AG20443 (cell line): ENCODE data around the gene MORN1.

Source experiments
- DNase-seq: peaks from one replicate; pipeline ENCODE4 v3.0.0; 2012; ENCODE audit warnings: low spot score, mixed read lengths

MORN1 gene

GRCh38 chr1:2289607-2290006, 101.7 kb downstream of the MORN1 start:
- no peak for DNase-seq

GRCh38 chr1:2288816-2289536, 102.4 kb downstream of the MORN1 start:
- DNase-seq = no peak

- no peak for DNase-seq
These were observed 103.0 kb downstream of the MORN1 start for GRCh38 chr1:2288311-2288710.

- DNase-seq = no peak
These were observed 103.7 kb downstream of the MORN1 start for GRCh38 chr1:2287649-2288048.

- DNase-seq = no peak
These were observed 104.4 kb downstream of the MORN1 start for GRCh38 chr1:2286923-2287322.

GRCh38 chr1:2284932-2285331, 106.4 kb downstream of the MORN1 start:
- DNase-seq = no peak

GRCh38 chr1:2283991-2284895, 107.1 kb downstream of the MORN1 start:
- no peak for DNase-seq

GRCh38 chr1:2283371-2283990, 107.9 kb downstream of the MORN1 start:
- DNase-seq = no peak

GRCh38 chr1:2282556-2283270, 108.6 kb downstream of the MORN1 start:
- DNase-seq = no peak

- DNase-seq = no peak
These were observed 111.5 kb downstream of the MORN1 start for GRCh38 chr1:2279817-2280216.

GRCh38 chr1:2279210-2279639, 112.1 kb downstream of the MORN1 start:
- peak; percentile 80 for DNase-seq

- DNase-seq = no peak
These were observed 112.7 kb downstream of the MORN1 start for GRCh38 chr1:2278591-2279209.

GRCh38 chr1:2277741-2278488, 113.4 kb downstream of the MORN1 start:
- peak; percentile 52 for DNase-seq

- DNase-seq = no peak
These were observed 114.4 kb downstream of the MORN1 start for GRCh38 chr1:2276803-2277580.

GRCh38 chr1:2275796-2276536, 115.4 kb downstream of the MORN1 start:
- peak; percentile 58 for DNase-seq

- DNase-seq = no peak
These were observed 116.4 kb downstream of the MORN1 start for GRCh38 chr1:2274929-2275475.

- no peak for DNase-seq
These were observed 117.0 kb downstream of the MORN1 start for GRCh38 chr1:2274231-2274928.

GRCh38 chr1:2273401-2274090, 117.8 kb downstream of the MORN1 start:
- no peak for DNase-seq
